AG04449 (cell line): ENCODE data around the gene PDE4B.

Source experiments
- CTCF ChIA-PET: fragments of 350-600 bp; formaldehyde crosslinking; extraction: SDS; loops from one replicate; lab custom pipeline; 2021; ENCODE audit warnings: antibody characterized with exemption; lab: Yijun Ruan, JAX
- POLR2A ChIA-PET: fragments of 400-600, 350-600 bp; formaldehyde crosslinking; extraction: SDS; loops from one replicate; lab custom pipeline; 2020; ENCODE audit warnings: antibody characterized with exemption, inconsistent platforms; lab: Yijun Ruan, JAX
- DNase-seq: peaks from one replicate; pipeline ENCODE4 v3.0.0-alpha.2; 2010; ENCODE audit warnings: low read depth, low spot score
- H3K4me3 ChIP-seq: 2 replicates; pipeline ENCODE4 v1.5.1; 2011; ENCODE audit warnings: low read depth, mild to moderate bottlenecking, control low read depth, low read length
- CTCF ChIP-seq: IDR thresholded peaks from one replicate; pipeline ENCODE4 v1.5.1; 2011; ENCODE audit warnings: mild to moderate bottlenecking, moderate library complexity, low read length, control low read depth, inconsistent platforms; ENCODE audit not compliant: insufficient read depth; ENCODE audit errors: missing control alignments

PDE4B gene

DNA sequence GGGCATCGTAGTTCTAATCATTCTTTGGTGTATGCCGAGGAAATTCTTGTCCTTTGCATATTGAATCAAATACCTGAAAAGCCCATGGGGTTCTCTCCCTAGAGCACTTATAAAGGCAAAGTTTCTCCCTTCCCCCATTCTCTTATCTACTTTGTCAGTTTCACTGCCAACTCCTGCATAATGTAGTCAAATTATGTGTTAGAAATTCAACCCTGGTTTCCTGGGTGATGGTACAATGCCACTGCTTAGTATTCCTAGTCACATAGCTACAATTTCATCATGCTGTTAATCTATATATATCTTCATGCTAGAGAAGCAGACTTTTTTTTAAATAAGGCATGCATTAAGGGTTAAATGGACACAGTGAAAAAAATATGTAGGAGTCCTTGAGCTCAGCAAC lies 119.0 kb downstream of the PDE4B start:
- no peak for DNase-seq
- CTCF ChIA-PET: interaction anchor here (2.4 kb wide), 1 partner anchor 331 kb away, joined by 7 read pairs; no protein-coding TSS in a partner anchor
- no peak for TF ChIP-seq CTCF
- POLR2A ChIA-PET: no interaction called here
- H3K4me3 ChIP-seq: no peak overlapping the region

DNA sequence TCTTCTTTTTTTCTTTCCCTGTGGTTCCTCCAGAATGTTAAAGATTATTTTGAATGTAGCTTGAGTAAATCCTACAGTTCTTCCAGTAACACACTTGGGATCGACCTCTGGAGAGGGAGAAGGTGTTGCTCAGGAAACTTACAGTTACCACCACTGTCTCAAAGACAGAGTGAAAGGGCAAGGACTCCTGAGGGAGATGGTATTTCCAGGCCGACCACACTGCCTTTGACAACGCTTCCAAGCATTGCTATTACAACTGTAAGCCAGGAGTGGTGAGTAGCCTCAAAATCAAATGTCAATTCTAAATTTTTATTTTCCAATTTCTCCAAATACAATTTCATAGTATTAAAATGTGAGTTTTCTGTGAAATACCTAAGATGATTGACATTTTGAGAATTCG lies 125.9 kb downstream of the PDE4B start:
- no peak for TF ChIP-seq CTCF
- CTCF ChIA-PET: interaction anchor here (2.7 kb wide), 1 partner anchor 324 kb away, joined by 8 read pairs; no protein-coding TSS in a partner anchor
- DNase-seq: no peak

DNA sequence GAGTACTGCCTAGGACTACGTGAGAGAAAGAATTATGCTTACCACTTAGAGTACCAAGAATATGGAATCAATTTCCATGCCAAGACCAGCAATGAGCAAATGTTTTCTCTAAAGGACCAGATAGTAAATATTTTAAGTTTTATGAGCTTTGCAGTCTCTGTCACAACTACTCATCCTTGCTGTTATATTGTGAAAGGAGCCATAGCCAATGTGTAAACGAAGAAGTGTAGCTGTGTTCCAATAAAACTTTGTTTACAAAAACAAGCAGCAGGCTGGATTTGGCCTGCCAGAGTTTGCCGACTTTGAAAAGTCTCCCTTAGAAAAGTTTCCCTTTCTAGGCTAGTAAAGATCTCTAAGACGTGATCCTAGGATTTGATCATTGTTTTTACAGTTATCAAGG lies 128.8 kb downstream of the PDE4B start:
- no peak for DNase-seq
- ChIA-PET POLR2A (interaction anchor here (0.6 kb wide), 1 partner anchor 32 kb away, joined by 4 read pairs; no protein-coding TSS in a partner anchor), CTCF (interaction anchor here (0.8 kb wide), 1 partner anchor 8 kb away, joined by 3 read pairs; no protein-coding TSS in a partner anchor)
- H3K4me3 ChIP-seq: no peak overlapping the region
- TF ChIP-seq CTCF: no peak

More for the DNA sequence above, 125.9 kb downstream of the PDE4B start:
- POLR2A ChIA-PET: no interaction called here
- no peak overlapping the region for H3K4me3 ChIP-seq

GRCh38 chr1:65924471-65924870 lies 131.8 kb downstream of the PDE4B start:
- POLR2A ChIA-PET: no interaction called here
- TF ChIP-seq CTCF: no peak
- H3K4me3 ChIP-seq: no peak overlapping the region
- DNase-seq: peak; percentile 50
- CTCF ChIA-PET: no interaction called here

DNA sequence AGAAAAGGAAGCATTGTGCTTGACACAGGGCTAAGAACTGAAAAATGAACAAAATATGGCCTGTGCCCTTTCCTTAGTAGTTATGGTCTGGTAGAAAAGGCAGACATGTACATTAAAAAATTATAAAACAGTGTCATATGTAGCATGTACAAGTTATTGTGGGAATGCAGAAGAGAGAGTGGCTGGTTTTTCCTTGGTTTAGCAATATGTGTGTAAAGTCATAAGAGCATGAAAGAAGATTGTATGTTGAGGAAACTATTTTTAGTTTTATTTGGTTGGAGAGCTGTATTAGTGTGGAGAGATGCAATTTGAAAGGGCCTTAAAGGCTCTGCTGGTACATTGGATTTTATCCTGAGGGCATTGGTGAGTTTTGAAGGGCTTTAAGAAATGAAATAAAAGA lies 145.8 kb downstream of the PDE4B start:
- no peak for TF ChIP-seq CTCF
- CTCF ChIA-PET: interaction anchor here (1.3 to 2.0 kb wide), 3 partner anchors 21 to 304 kb away, joined by 3 to 6 read pairs (median 3); no protein-coding TSS in a partner anchor
- DNase-seq: no peak
- H3K4me3 ChIP-seq: no peak overlapping the region
- POLR2A ChIA-PET: no interaction called here

- no peak for TF ChIP-seq CTCF
- CTCF ChIA-PET: interaction anchor here (1.3 to 2.0 kb wide), 5 partner anchors 11 to 303 kb away, joined by 3 to 8 read pairs (median 3); no protein-coding TSS in a partner anchor
Observed at GRCh38 chr1:65939191-65939590, 146.5 kb downstream of the PDE4B start.

More at GRCh38 chr1:65939191-65939590, 146.5 kb downstream of the PDE4B start:
- H3K4me3 ChIP-seq: no peak overlapping the region
- no peak for DNase-seq
- POLR2A ChIA-PET: interaction anchor here (0.8 kb wide), 1 partner anchor 9 kb away, joined by 3 read pairs; no protein-coding TSS in a partner anchor
